PC-3 (cell line): Measurements from ENCODE around the gene ADGRD1.

Source experiments
- CTCF ChIP-seq: fragments of 300-600 bp; sonication (generic); conservative IDR thresholded peaks from 2 replicates; pipeline ENCODE4 v1.5.1; 2017; ENCODE audit warnings: antibody characterized with exemption, low read depth, mild to moderate bottlenecking, low read length
- EZH2 ChIP-seq: fragments of 300-600 bp; sonication (generic); IDR thresholded peaks from one replicate; pipeline ENCODE4 v1.6.1; 2017; ENCODE audit warnings: antibody characterized with exemption, mild to moderate bottlenecking, low read length; ENCODE audit not compliant: unreplicated experiment
- EZH2phosphoT487 ChIP-seq: fragments of 300-600 bp; sonication (generic); IDR thresholded peaks from 2 replicates; pipeline ENCODE4 v1.6.1; 2018; ENCODE audit warnings: mild to moderate bottlenecking, antibody characterized with exemption, low read length, borderline replicate concordance

GRCh38 chr12:131075194-131075593, 121.5 kb downstream of the ADGRD1 start:
- TF ChIP-seq CTCF (no peak), EZH2phosphoT487 (no peak), EZH2 (no peak)
